Hematopoietic multipotent progenitor cell treated with erythropoietin and hydrocortisone succinate and interleukin-3 and kit ligand, for 8 days (in vitro differentiated cells): ENCODE data around the gene CPNE7.
A peak's percentile ranks its signal among the peaks of the same experiment; 100 is the strongest.

Source experiments
- DNase-seq: peaks from one replicate; pipeline ENCODE4 v3.0.0-alpha.2; 2015

Gene CPNE7

DNA sequence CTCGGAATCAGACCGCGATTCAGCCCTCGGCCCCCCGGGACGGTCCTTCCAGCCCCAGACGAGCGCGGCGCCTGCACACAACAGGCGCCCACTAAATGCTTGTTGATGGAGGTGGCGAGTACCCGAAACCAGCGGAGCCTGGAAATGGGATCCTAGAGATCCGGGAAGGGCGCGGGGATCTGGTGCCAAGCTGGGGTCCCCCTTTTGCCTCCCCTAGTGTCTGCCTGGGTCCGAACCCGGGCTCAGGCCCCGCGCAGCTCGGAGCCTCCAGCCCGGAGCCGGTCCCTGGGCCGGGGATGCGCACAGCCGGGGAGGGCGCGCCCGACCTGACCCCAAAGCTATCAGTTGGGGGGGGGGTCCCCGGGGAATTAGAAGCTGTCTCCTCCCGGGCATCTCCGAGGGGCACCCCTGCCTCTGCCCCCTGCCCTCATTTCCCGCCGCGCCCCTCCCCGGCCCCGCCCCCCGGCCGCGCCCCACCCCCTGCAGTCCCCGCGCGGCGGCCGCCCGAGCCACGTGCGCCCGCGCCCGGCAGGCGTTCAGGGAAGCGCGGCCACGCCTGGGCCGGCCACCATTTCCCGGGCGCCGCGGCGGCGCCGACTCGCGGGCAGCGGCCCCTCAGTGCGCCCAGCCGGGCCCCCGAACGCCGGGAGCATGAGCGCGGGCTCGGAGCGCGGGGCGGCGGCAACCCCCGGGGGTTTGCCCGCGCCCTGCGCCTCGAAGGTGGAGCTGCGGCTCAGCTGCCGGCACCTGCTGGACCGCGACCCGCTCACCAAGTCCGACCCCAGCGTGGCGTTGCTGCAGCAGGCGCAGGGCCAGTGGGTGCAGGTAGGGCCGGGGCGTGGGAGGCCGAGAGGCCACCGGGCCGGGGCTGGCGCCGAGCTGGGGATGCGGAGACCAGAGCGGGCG is at the start of gene CPNE7:
TSS of gene CPNE7 (plus strand) at position 512 of the 906 bp plus-strand sequence. CDS start at position 652, 140 bp downstream.
- DNase-seq = no peak

DNA sequence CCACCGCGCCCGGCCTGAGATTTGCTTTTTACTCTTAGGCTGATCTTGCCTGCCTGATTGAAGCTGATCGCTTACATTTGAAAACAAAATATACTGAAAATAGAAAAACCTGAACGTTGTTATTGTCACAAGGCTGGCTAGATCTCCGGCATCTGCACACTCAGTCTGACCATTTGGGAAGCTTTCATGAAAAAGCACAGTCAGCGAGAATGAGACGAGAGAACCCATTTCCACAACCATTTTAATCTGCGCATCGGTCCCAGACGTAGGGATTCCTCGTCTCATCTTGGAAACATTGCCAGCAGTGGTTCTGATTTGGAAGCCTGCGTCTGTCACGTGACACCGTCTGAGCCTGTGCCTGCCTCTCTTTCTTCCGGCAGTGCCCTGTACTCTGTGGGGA is 46.5 kb upstream of the CPNE7 start:
- DNase-seq = no peak

DNA sequence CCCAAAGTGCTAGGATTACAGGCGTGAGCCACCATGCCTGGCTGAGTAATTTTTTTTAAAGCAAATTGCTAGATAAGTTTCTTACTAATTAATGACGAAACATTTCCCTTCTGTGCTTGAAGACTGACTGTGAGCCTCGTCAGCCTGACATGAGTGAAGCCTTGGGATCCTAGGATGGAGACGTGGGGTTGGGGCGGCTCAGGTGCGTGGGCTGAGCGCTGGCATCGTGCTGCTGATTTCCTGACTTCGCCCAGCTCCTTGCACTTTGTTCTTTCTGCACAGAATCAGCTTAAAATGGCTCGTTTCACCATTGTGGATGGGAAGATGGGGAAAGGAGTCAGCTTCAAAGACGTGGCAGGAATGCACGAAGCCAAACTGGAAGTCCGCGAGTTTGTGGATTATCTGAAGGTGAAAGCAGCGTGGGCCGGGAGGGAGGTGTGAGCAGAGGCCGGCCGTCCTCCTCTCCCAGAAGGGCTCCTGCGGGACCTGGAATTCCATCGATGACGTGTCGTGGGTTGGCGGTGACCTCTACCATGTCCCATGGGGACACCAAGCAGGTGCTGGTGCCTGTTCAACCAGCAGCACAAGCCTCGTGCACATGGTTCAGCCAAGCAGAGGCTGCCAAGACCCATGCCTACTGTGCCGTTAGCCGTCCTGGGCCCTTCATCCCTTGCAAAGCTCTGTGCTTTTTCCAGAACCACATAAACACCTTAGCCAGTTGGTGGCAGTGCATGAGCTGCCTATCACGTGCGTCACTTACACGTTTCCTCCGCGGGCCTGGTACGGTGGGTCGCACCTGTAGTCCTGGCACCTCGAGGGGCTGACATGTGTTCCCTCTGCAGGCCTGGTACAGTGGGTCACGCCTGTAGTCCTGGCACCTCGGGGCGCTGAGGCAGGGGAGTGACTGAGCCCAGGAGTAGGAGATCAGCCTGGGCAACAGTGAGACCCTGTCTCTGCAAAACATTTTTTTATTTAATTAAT is 44.9 kb upstream of the CPNE7 start:
- no peak for DNase-seq

DNA sequence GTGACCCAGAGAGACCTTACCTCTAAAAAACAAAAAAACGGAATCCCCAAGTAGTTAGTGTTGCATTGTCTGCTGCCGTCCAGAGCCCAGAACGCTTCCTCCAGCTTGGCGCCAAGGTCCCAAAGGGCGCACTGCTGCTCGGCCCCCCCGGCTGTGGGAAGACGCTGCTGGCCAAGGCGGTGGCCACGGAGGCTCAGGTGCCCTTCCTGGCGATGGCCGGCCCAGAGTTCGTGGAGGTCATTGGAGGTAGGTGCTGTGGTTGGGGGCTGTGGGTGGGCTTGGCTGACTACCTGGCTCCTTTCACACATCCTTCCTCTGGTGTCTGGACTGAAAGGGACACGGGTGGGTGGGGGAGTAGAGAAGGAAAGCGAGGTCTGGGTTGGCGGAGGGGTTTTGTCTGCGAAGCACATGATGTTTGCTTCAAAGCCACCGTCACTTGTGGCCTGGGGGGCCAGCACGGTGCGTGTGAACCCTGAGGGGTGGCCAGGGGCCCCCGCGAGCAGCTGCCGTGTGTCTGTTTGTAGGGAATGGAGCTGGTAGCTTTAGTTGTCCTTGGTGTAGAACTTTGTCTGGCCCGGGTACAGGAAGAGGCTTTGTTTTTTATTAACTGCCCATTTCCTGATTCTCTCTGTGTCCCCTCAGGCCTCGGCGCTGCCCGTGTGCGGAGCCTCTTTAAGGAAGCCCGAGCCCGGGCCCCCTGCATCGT is 43.6 kb upstream of the CPNE7 start:
- no peak for DNase-seq

DNA sequence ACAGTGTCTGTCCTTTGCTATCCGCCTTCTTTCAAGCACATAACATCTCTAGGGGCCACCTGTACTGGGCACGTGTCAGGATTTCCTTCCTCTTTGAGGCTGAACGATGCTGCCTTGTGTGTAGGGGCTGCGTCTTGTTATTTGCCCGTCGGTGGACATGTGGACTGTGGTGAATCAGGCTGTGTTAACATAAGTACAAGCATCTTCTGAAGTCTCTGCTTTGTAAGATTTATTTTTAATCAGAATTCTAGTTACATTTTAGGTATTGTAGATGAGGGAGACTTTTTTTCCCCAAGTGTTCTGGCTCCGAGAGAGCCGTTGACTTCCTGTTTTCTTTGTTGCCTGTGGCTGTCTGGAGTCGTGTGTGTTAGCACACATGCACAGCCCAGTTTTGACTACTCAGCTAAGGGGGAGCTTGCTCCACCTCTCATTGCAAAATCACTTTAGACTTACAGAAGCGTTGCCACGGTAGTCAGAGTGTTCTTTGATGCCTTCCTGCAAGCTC is 41.3 kb upstream of the CPNE7 start:
- DNase-seq = peak; percentile 39

DNA sequence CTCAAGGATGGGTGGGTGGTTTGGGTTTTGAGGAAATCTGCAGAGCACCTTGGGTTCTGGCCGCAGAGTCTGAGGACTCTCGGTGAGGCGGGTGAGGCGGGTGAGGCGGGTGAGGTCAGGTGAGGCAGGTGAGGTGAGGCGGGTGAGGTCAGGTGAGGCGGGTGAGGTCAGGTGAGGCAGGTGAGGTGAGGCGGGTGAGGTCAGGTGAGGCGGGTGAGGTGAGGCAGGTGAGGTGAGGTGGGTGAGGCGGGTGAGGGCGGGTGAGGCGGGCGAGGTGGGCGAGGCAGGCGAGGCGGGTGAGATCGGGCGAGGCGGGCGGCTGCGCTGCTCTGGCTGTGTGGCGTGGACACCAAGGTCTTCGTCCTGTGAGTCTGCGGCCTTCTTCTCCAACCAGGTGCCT is 39.2 kb upstream of the CPNE7 start:
- DNase-seq = no peak

DNA sequence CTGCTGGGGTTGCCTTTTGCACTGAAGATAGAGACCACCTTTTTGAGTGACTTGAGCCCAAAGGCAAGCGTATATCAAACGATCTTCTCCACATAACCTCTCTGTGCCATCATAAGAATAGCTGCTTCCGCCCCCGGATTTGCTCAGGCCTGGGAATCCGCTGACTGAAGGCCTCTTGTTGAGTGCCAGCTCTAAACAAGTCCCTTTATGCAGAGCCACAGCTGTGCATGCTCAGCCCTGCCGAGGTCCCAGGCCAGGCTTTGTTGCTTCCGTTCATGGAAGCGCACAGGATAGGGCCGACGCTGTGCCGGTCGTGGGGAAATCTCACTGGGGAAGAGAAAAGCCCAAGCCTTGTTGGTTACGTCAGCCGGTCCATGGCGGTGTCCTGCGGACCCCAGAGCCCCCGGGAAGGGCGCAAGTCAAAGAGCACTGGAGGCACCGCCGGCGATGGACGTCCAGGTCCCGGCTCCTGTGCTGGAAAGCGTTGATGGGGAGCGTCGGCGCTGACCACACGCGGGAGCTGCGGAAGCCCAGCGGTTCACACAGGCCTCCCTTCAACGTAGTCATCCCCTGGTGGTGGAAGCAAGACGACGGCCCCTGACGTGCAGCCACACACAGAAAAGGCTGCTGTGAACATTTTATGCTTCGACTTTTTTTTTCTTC is 38.5 kb upstream of the CPNE7 start:
- no peak for DNase-seq

DNA sequence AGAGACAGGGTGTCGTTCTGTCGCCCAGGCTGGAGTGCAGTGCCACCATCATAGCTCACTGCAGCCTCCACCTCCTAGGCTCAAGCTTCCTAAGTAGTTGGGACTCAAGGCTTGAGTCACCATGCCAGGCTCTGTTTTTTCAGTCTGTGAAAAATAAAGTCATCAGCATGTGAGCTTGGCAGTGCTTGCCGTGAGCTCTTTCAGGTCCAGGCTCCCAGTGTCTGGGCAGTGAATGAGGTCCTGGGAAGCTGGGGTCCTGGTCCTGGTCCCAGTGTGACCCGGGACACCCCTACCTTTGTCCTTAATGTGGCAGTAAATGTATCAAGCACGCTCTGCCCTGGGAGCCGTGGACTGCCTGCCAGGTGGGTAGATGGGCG is 38.0 kb upstream of the CPNE7 start:
- DNase-seq = no peak

DNA sequence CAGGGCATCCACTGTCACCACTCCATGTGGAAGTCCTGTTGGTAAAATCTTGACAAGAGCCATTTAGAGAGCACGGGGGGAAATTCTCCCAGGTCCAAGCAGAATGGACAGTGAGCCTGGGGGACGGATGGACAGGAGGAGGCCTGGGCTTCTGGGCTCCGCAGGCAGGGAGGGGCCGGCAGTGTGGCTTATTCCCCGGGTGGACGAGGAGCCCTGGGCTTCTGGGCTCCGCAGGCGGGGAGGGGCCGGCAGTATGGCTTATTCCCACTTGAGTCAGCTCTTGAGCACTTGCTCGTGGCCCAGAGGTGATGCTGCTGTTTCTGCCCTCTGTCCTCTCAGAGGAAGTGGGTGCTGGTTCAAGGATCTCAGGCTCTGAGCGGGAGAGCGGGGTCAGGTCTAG is 37.3 kb upstream of the CPNE7 start:
- DNase-seq = no peak

DNA sequence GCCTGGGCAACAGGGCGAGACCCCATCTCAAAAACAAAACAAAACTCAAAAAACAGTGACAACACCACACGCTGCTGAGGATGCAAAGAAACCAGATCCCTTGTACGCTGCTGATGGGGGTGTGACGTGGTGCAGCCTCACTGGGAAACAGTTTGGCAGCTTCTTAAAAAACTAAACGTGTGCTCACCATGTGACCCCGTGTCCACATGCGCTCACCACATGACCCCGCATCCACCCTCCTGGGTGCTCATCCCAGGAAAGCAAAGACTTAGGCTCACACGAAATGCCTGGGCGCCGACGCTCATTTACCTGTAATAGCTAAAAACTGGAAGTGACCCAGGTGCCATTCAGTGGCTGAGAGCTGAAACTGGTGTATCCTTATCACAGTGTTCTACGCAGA is 35.0 kb upstream of the CPNE7 start:
- DNase-seq = no peak

DNA sequence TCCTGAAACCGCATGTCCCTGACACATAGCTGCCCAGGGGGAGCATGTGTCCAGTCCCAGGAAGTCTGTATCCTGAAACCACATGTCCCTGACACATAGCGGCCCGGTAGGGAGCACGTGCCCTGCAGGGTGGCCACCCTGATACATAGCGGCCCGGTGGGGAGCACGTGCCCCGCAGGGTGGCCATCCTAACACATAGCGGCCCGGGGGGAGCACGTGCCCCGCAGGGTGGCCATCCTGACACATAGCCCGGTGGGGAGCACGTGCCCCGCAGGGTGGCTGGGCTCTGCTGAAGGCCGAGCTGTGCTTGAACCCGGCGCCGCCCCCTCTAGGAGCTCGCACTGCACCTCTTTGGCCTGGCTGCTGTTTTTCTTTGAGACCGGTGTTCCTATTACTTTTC is 33.8 kb upstream of the CPNE7 start:
- DNase-seq = no peak

DNA sequence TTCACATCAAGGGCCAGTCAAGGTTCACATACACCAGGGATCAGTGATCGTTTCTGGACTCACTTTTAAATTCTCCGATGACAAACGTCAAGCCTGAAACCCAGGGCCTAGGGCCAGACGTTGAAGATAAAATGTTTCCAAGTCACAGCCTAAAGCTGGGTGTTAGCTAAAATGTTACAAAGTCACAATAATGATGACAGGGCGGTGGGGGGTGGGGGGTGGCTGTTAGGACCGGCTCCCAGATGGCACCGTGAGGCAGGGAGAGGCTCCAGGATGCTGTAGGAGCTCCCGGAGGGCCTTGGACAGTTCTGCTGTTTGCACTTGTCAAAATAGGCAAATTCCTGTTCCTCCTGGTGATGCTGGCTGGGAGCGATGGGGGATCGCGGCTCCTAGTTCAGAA is 31.4 kb upstream of the CPNE7 start:
- no peak for DNase-seq

DNA sequence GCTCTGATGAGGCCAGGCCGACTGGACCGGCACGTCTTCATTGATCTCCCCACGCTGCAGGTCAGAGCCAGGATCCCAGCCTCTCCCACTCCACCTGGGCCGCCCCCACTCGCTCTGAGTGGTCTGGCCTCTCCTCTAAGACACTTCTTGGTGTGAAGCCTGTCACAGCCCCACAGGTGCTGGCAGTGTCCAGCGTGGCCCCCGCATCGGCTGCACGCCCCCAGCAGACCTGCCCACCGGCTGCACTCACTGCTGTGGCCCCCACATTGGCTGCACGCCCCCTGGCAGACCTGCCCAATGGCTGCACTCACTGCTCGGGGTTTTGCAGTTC is 30.9 kb upstream of the CPNE7 start:
- DNase-seq = no peak

DNA sequence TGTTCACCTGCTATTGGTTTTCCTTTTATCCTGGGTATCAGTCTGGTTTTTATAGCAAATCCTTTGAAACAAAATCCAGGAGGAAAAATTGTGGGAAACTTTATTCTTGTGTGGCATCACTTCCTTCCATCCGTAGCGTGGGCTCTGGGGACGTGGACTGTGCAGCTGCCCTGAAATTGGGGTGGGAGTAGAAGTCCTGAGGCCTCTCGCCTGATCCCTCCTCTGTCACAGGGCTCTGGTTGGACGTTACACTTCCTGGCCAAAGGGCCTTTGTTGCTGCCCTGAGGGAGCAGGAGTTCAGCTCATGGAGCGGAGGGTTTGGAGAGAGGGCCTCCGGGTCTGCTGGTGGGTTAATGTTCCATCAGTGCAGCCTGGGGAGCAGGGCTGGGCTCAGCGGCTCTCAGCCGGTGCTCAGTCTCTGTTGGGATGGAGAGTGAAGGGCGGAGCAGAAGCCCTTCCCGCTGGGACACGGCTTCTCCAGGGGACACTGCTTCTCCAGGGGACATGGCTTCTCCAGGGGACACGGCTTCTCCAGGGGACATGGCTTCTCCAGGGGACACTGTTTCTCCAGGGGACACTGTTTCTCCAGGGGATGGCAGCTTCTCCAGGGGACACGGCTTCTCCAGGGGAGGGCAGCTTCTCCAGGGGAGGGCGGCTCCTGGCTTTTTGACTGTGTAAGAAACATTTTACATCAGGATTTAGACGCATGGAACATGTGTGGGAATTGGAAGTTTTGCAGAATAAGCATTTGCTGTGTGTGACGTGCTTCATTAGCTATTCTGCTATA is 30.3 kb upstream of the CPNE7 start:
- DNase-seq = no peak

DNA sequence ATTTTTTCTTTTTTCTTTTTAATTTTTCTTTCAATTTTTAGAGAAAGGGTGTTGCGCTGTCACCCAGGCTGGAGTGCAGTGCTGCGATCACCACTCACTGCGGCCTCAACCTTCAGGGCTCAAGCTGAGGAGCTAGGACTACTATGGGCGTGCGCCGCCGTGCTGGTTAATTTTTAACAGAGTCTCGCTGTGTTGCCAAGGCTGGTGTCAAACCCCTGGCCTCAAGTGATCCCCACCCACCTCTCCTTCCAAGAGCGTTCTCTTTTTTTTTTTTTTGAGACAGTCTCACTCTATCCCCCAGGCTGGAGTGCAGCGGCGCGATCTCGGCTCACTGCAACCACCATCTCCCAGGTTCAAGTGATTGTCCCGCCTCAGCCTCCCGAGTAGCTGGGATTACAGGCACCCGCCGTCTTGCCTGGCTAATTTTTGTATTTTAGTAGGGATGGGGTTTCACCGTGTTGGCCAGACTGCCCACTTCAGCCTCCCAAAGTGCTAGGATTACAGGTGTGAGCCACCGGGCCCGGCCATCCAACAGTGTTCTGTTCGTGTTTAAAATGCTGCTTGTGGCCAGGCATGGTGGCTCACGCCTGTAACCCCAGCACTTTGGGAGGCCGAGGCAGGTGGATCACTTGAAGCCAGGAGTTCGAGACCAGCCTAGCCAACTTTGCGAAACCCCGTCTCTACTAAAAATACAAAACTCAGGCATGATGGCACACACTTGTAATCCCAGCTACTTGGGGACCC is 29.6 kb upstream of the CPNE7 start:
- DNase-seq = no peak

DNA sequence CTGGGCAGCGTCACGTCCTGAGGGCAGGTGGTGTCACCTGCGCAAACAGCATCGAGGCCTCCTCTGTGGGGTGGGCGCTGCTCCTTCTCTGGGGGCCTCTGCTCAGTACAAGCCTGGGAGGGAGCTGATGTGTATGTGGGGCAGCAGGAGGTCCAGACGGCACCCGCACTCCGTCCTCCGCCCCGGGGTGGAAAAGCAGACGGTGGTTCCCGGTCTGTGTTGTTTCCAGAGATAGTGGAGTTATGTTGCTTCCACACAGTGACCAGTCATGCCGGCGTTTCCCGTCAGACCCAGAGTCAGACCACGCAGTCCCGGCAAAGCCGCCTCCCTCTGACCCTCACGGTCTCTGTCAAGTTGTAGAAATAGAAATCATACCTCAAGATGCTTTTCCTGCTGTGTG is 28.8 kb upstream of the CPNE7 start:
- DNase-seq = no peak

DNA sequence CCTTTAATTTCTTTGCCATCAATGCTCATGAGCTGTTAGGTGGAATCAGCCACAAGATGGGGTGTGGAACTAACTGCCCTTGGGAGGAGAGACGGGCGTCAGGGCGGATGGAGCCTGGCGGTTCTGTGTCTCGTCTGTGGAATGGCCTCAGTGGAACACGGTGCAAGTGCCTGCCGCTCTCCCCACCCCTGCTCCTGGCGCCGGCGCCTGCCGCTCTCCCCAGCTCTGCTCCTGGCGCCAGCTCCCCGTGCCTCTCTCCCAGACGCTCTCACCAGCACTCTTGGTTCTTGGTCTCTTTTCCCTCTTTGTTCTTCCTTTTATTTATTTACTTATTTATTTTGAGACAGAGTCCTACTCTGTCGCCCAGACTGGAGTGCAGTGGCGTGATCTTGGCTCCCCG is 28.3 kb upstream of the CPNE7 start:
- no peak for DNase-seq

DNA sequence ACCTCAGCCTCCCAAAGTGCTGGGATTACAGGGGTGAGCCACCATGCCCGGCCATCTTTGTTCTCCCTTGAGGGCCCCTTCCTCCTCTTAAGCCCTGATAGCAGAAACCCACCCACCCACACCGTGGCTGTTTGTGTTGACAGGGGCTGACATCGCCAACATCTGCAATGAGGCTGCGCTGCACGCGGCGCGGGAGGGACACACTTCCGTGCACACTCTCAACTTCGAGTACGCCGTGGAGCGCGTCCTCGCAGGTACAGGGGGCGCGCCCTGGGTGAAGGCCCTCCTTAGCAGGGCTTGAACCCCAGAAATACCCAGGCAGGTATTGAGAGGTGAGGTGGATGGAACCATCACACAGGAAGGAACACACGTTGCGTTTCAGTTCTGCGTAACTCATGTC is 27.7 kb upstream of the CPNE7 start:
- DNase-seq = no peak

DNA sequence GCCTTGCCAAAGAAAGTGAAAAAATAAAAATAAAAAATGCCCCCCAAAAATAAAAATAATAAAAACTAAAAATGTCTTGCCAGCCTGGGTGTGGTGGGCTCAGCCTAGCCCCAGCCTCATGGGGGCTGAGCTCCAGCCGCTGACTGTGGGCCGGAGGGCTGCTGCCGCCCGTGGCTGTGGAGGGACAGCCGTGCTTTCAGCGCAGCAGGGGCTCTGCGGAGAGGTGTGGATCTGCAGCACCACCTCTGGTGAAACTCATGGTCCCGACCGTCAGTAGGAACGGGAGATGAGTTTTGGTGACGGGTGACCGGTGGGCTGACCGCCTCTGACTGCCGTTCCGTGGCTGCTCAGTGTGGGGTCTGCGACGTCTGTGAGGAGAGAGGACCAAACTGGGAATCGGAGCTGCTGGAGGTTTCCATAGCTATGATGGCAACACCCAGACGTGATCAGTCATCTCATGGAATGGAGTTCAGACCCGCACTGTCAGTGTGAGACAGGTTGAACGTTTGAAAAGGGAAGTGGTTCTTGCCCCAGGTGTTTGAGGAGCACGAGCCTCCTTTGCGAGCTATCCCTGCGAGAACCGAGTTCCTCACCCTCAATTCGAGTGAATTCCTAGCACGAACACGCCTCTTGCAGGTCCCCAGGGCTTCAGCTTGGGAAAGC is 27.1 kb upstream of the CPNE7 start:
- DNase-seq = no peak

DNA sequence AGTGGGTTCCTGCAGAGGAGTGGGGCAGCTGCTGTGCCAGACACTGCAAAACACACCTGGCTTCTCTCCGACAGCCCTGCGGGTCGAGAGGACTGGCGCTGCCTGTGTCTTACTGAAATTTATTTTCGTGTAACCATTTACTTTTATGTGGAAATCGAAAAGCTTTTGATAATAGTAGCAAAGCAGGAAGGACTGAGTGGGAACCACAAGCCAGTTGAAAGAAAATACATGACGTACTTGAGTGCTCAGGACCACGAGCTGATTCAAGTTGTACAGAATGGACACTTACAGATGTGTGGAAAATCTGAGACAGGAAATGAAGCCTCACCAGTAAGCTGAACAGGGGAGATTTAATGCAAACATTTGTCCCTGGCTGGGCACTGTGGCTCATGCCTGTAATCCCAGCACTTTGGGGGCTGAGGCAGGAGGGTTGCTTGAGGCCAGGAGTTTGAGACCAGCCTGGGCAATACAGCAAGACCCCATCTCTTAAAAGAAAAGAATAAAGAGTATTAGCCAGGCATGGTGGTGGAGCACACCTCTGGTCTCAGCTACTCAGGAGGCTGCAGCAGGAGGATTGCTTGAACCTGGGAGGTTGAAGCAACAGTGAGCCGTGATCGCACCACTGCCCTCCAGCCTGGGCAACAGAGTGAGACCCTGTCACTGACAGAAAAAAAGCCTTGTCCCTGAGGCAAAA is 26.4 kb upstream of the CPNE7 start:
- no peak for DNase-seq
